Measurements from ENCODE around the gene RIMOC1.

GRCh38 chr5:41918105-41918504, 14.0 kb downstream of the RIMOC1 start:
- TF ChIP-seq POLR2A (IDR thresholded peaks at IDR 0.05; ENCODE audit: low read depth) (no peak), CTCF (IDR thresholded peaks at IDR 0.05) (no peak), POLR2AphosphoS5 (IDR thresholded peaks at IDR 0.05) (no peak)

Measured in esophagus muscularis mucosa (tissue), 3 donors.